BLaER1 (cell line): Measurements from ENCODE around the gene SCN1A.

Source experiments
- H3K27ac ChIP-seq: shearing (Covaris generic); formaldehyde crosslinking; 2 replicates; pipeline ENCODE4 v1.8.1; 2022
- H3K27me3 ChIP-seq: shearing (Covaris generic); formaldehyde crosslinking; 2 replicates; pipeline ENCODE4 v1.8.1; 2022
- H3K36me3 ChIP-seq: shearing (Covaris generic); formaldehyde crosslinking; 2 replicates; pipeline ENCODE4 v1.8.1; 2022
- H3K4me1 ChIP-seq: shearing (Covaris generic); formaldehyde crosslinking; 2 replicates; pipeline ENCODE4 v1.8.1; 2022
- H3K4me2 ChIP-seq: shearing (Covaris generic); formaldehyde crosslinking; 2 replicates; pipeline ENCODE4 v1.8.1; 2022
- H3K4me3 ChIP-seq: shearing (Covaris generic); formaldehyde crosslinking; 2 replicates; pipeline ENCODE4 v1.8.1; 2022
- H3K9ac ChIP-seq: shearing (Covaris generic); formaldehyde crosslinking; 2 replicates; pipeline ENCODE4 v1.8.1; 2022
- H3K9me3 ChIP-seq: shearing (Covaris generic); formaldehyde crosslinking; 2 replicates; pipeline ENCODE4 v1.8.1; 2022
- H4K20me1 ChIP-seq: shearing (Covaris generic); formaldehyde crosslinking; 2 replicates; pipeline ENCODE4 v1.8.1; 2022
- Cebpa-rat ChIP-seq: shearing (Covaris generic); IDR thresholded peaks from 2 replicates; pipeline ENCODE4 v1.8.1; 2022

The SCN1A gene

DNA sequence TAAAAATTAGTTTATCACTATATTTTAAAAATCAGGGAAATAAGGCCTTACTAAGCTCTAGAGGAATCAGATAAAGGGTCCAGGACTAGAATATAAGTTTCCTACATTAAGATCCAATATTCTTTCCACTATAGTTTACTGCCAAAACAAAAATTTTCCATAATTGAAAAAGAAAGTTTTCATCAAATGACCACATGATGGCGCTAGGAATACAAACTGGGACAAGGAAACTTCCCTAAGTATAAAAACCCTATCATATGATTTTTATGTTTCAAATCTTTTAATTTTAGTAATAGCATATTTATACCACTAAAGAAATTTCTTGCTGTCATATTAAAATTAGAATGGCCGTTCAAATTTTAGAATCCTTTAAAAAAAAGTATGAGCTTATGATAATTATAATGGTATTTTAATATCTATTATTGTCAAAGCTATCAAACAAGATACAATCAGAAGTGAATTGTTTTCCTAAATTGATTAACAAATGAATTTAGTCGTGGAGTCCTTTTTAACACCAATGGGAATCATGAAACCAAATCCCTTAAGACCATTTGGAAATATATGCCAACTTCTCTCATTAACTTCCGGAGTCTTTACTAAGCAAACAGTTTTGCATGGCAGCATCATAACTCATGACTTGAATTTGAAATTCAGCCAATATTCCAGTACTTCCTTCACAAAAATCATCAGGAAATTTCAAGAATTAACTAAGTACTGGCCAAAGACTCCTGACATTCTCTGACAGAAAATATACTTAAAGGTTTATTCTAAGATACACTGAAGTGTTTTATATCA lies 70.3 kb downstream of the SCN1A start:
- H3K4me1 ChIP-seq = no peaks in the 10 kb centered on the region
- H3K27ac ChIP-seq = no peak overlapping the region
- H3K4me2 ChIP-seq = no peak overlapping the region
- TF ChIP-seq Cebpa-rat = no peak
- no peak overlapping the region for H3K4me3 ChIP-seq
- H4K20me1 ChIP-seq = no peaks in the 10 kb centered on the region
- no peaks in the 10 kb centered on the region for H3K9me3 ChIP-seq
- H3K36me3 ChIP-seq = no peaks in the 10 kb centered on the region
- H3K27me3 ChIP-seq = no peaks in the 10 kb centered on the region
- no peak overlapping the region for H3K9ac ChIP-seq

DNA sequence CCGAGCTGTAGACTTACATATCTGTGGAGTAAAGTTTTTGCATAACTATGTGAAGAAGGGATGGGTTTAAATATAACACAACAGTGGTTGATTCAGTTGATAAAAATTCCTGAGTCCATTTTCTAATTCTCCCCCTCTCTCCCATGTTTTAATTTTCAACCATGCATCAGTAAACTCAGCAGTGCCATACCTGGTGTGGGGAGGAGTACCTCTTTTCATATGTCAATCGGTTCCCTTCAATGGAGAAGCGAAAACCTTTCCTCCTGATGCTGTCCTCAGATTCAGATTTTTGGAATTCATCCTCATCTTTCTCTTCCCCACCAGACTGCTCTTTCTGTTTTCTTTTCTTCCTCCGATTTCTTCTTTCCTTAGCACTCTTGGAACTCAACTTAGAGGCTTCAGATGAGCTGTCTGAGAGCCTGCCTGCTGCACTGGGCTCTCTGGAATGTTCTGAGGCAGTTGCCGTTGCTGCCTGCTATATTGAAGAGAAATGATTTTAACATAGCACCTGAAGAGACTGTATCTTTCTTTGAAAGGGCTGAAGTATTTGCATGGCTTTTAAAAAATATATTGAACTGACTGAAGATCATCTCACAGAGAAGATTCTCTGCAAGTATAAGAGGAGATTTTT lies 82.9 kb downstream of the SCN1A start:
- Histone ChIP-seq H3K9ac (no peak overlapping the region), H3K36me3 (no peaks in the 10 kb centered on the region), H3K27ac (no peak overlapping the region), H3K4me1 (no peaks in the 10 kb centered on the region), H4K20me1 (no peaks in the 10 kb centered on the region), H3K9me3 (no peaks in the 10 kb centered on the region), H3K4me2 (no peak overlapping the region), H3K4me3 (no peak overlapping the region), H3K27me3 (no peaks in the 10 kb centered on the region)
- no peak for TF ChIP-seq Cebpa-rat

DNA sequence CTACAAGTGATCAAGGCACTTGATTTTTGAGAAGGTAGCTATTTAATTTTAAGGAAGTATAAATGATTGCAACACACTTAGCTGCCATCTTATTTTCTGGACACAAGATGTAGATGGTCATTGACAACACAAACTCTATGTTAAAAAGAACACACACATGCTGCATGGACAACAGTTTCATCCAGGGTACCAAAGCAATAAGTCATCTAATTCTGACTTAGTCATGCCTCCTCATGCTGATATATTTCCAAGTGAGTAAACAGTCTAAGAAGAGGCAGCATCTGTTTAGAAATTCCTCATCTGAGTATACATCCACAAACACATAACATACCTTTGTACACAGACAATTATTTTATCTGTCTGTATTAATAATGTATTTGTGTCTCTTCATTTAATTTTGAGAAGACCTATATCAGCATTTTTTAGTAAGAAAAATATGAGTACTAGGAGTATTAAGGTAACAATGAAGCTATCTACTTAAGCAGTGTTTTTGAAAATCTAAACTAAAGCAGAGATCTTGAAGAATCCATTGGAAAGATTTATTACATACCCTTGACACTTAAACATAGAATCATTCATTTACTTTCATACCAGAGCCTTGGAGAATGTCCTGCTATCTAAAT lies 84.9 kb downstream of the SCN1A start:
- no peak overlapping the region for H3K9ac ChIP-seq
- no peaks in the 10 kb centered on the region for H3K4me1 ChIP-seq
- H3K27me3 ChIP-seq = no peaks in the 10 kb centered on the region
- H3K27ac ChIP-seq = no peak overlapping the region
- H3K9me3 ChIP-seq = no peaks in the 10 kb centered on the region
- no peaks in the 10 kb centered on the region for H4K20me1 ChIP-seq
- H3K4me3 ChIP-seq = no peak overlapping the region
- no peaks in the 10 kb centered on the region for H3K36me3 ChIP-seq
- no peak for TF ChIP-seq Cebpa-rat
- H3K4me2 ChIP-seq = no peak overlapping the region

DNA sequence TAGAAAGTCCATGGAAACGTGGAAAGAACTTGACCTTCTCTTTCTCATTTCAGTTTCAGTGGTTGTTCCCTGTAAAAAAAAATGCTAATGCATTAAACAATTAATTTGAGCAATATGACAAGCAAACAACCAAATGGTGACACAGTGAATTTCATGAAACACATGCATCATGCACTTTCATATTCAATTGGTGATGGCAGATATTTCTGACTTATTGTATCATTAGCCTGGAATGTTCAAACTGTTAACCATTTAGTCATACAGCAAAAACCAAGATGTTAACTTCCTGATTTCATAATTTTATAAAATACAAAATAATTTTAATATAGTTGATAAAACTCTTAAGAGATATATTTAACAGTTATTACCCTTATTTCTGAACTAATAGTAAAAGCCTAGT lies 85.5 kb downstream of the SCN1A start:
- no peak overlapping the region for H3K4me2 ChIP-seq
- TF ChIP-seq Cebpa-rat = no peak
- no peak overlapping the region for H3K9ac ChIP-seq
- no peak overlapping the region for H3K27ac ChIP-seq
- no peaks in the 10 kb centered on the region for H3K9me3 ChIP-seq
- no peaks in the 10 kb centered on the region for H3K36me3 ChIP-seq
- no peaks in the 10 kb centered on the region for H3K27me3 ChIP-seq
- no peak overlapping the region for H3K4me3 ChIP-seq
- H3K4me1 ChIP-seq = no peaks in the 10 kb centered on the region
- H4K20me1 ChIP-seq = no peaks in the 10 kb centered on the region

DNA sequence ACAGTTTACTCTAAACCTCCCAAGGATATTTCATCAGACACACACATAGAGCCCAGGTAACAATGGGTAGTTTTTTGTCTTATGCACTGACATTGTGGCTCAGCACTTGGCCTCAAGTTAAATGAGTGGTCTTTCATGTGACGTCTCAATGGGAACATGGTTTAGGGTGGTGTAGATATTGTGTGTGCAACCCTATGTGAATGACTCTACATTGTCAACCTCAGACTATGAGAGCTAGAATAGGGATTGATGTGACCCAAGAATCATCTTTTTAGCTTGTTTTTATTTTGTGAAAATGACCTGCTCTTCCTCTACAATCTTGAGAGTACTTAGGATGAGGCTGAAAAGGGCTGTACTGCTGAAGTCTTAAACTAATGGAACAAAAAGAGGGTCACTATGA lies 86.2 kb downstream of the SCN1A start:
- H3K4me1 ChIP-seq = no peaks in the 10 kb centered on the region
- no peak overlapping the region for H3K4me3 ChIP-seq
- no peak overlapping the region for H3K27ac ChIP-seq
- no peak for TF ChIP-seq Cebpa-rat
- H3K36me3 ChIP-seq = no peaks in the 10 kb centered on the region
- H4K20me1 ChIP-seq = no peaks in the 10 kb centered on the region
- no peaks in the 10 kb centered on the region for H3K27me3 ChIP-seq
- H3K9me3 ChIP-seq = no peaks in the 10 kb centered on the region
- no peak overlapping the region for H3K9ac ChIP-seq
- H3K4me2 ChIP-seq = no peak overlapping the region

DNA sequence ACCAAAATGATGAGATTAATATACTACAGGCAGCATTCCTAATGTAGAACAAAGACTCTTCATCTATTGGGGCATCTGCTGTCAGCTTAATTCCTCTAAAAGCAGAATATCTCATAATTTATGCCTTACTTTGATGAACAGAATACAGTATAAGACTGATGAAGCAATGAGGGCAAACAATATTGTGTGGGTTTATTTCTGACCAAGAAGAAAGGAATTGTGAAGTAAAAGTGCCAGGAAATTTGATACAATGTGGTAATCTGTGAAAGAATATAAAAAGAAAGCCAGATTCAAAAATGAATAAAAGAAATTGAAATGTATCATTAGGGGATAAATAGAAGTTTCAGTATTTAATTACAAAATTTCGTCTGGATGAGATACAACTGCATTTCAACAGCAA lies 95.5 kb downstream of the SCN1A start:
- no peak for TF ChIP-seq Cebpa-rat
- H3K36me3 ChIP-seq = no peaks in the 10 kb centered on the region
- no peaks in the 10 kb centered on the region for H4K20me1 ChIP-seq

DNA sequence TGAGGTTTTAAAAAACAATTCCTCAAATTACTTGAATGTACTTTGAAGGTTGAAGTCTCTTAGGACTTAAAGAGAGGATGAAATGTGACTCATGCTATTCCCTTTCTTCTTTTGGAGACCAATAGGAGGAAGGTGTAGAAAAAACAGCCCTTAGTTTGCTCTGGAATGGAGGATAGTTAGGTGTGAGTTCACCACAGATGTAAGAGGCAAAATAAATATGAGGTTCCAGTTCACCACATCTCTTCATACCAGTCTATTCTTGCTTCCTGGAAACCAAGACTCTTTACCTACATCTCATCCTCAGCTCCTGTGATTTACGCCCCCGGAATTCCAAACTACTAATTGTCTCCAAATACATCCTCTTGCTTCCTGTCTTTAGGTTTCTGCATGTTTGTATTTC lies 96.8 kb downstream of the SCN1A start:
- H3K27me3 ChIP-seq = no peaks in the 10 kb centered on the region
- H3K4me1 ChIP-seq = no peaks in the 10 kb centered on the region
- no peak overlapping the region for H3K27ac ChIP-seq
- no peak overlapping the region for H3K4me2 ChIP-seq
- no peaks in the 10 kb centered on the region for H4K20me1 ChIP-seq
- H3K9me3 ChIP-seq = no peaks in the 10 kb centered on the region
- H3K9ac ChIP-seq = no peak overlapping the region
- no peaks in the 10 kb centered on the region for H3K36me3 ChIP-seq
- TF ChIP-seq Cebpa-rat = no peak
- no peak overlapping the region for H3K4me3 ChIP-seq

More for the DNA sequence above, 95.5 kb downstream of the SCN1A start:
- no peak overlapping the region for H3K27ac ChIP-seq
- H3K4me1 ChIP-seq = no peaks in the 10 kb centered on the region
- no peaks in the 10 kb centered on the region for H3K9me3 ChIP-seq
- no peaks in the 10 kb centered on the region for H3K27me3 ChIP-seq
- H3K9ac ChIP-seq = no peak overlapping the region
- no peak overlapping the region for H3K4me2 ChIP-seq
- no peak overlapping the region for H3K4me3 ChIP-seq

DNA sequence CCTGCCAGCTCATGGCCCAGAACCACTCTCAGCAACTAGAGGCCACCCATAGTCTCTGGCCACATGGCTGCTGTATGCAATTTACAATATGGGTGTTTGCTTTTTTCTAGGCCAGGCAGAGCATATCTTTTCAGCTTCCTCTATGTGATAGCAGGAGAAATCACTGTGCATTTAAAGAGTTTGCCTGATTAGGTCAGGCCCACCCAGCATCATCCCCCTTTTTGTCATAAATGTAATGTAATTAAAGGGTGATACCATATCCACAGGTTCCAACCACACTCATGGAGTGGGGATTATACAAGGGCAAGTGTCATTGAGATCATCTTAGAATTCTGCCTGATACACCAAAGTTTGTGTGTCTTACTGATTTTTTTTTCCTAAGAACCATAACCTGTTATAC lies 102.5 kb downstream of the SCN1A start:
- Histone ChIP-seq H3K4me1 (no peaks in the 10 kb centered on the region), H3K27ac (no peak overlapping the region), H3K9me3 (no peaks in the 10 kb centered on the region), H3K4me2 (no peak overlapping the region), H3K36me3 (no peaks in the 10 kb centered on the region), H3K27me3 (no peaks in the 10 kb centered on the region), H4K20me1 (no peaks in the 10 kb centered on the region), H3K9ac (no peak overlapping the region), H3K4me3 (no peak overlapping the region)
- no peak for TF ChIP-seq Cebpa-rat

DNA sequence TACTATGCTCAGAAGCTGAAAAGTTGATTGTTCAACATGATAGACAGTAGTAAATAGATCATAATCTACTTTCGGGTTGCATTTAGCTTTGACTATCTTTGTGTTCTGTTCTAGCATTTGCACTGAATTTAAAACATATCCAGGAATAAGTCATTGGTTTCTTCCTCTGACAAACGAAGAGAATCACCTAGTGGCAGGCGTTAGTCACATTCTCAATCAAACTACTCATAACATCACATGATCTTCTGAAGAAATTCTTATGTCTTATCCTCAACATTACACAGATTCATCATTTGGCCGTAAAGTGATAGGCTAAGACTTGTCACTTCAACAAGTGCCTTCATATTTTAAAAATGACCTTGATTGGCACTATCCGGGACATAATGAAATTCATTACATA lies 110.6 kb downstream of the SCN1A start:
- no peak overlapping the region for H3K9ac ChIP-seq
- no peak for TF ChIP-seq Cebpa-rat
- H3K9me3 ChIP-seq = no peaks in the 10 kb centered on the region
- no peaks in the 10 kb centered on the region for H4K20me1 ChIP-seq
- H3K4me3 ChIP-seq = no peak overlapping the region
- no peak overlapping the region for H3K4me2 ChIP-seq
- no peak overlapping the region for H3K27ac ChIP-seq
- no peaks in the 10 kb centered on the region for H3K4me1 ChIP-seq
- no peaks in the 10 kb centered on the region for H3K27me3 ChIP-seq
- H3K36me3 ChIP-seq = no peaks in the 10 kb centered on the region

DNA sequence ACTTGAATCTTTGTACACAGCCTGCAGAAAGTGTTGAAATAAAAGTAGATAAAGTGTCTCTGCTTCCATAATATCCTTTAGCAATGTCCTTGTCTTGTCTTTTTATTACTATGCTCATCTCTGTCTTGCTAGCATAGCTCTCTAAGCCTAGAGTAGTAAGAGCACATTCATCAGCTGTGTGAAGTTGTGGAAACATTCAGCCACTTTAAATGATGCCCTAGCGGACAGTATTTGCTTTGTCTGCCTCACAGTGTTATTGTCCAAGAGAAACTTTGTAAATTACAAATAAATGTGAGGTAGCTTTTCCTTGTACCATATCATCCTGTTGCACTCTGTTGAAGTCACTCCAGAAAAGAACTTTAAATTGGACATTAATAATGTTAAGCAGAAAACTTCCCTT lies 113.9 kb downstream of the SCN1A start:
- Histone ChIP-seq H3K4me1 (no peaks in the 10 kb centered on the region), H3K9ac (no peak overlapping the region), H3K4me2 (no peak overlapping the region), H3K4me3 (no peak overlapping the region), H3K36me3 (no peaks in the 10 kb centered on the region), H3K9me3 (no peaks in the 10 kb centered on the region), H4K20me1 (no peaks in the 10 kb centered on the region), H3K27ac (no peak overlapping the region), H3K27me3 (no peaks in the 10 kb centered on the region)
- no peak for TF ChIP-seq Cebpa-rat
